OCI-M2 (cell line): ENCODE results near the gene ICA1.
"Not testable (repeated sequence)": the region's sequence is repeated elsewhere in the genome, so short reads cannot be mapped to it uniquely, and the experiment has no call there.

ENCODE experiments used
- DNase-seq: peaks from one replicate; lab custom pipeline; 2025; ENCODE audit not compliant: unreplicated experiment; lab: John Stamatoyannopoulos, UW

The ICA1 gene

DNA sequence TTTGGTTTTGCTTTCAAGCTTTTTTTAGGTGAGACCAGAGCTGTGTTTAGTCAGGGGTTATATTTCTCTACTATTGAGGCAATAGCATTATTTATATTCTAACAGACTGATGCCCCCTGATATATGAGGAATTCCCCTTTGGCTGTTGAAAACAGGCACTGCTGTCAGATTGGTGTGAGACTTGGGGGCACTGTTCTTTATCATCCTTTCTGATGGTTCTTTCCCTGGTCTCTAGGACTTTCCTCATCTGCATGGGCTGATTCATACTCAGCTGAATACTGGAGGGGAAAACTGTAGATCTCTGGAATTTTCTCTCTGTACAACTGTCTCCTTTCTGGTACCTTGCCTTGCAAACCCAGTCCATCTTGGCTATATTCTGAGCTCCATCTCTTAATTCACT is 10.0 kb upstream of the ICA1 start:
- DNase-seq = no peak

DNA sequence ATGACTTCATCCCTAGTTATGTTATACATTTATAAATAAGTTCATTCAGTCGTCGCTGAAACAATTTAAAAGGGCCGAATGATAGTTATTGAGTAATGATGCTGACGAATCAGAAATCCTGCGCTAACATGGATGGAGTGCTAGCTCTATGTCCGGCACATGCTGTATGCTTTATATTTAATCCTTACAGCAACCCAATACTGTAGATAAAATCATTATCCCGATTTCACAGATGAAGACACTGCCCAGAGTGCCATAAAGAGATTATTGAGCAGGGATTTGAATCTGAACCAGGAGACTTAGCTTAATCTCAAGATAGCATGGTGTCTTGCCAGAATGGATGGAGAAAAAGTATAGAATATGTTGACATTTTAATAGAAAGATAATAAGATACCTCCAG is 1.1 kb upstream of the ICA1 start:
- DNase-seq = no peak

DNA sequence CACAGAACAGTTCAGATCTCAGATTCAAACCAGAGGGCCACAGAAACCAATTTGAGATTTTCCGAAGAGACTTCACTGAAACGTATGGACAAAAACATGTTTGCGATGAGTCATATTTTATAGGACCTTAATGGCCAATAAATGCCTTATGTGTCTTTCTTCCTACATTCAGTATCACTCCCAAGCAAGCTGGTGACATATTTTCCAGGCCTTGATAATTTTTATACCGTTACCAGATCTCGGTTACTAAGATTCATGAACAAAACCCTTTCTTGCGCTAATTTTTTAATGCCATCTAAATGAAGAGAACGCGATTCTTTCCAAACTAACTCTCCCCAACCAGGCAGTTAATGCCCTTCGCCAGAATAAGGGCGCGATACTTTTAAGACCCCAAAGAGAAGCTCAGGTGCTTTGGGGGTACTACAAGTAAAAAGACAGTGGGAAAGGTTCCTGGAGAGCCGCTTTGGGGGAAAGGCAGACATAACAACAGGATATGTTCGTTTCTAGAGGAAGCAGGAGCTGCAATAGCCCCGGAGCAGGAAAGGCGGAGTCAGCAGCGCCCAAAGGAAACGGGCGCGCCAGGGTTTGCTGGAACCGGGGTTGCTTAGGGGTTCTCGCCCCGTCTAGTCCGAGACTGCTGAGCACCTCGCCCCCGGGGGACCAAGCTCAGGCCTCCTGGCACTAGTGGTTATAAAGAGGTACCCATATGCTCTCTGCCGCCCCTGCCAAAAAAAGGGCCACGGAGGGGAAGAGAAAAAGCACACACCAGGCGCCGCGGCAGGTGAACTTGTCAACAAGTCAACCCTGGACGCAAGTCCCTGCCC is 884 bp downstream of the ICA1 start:
- DNase-seq = no peak

DNA sequence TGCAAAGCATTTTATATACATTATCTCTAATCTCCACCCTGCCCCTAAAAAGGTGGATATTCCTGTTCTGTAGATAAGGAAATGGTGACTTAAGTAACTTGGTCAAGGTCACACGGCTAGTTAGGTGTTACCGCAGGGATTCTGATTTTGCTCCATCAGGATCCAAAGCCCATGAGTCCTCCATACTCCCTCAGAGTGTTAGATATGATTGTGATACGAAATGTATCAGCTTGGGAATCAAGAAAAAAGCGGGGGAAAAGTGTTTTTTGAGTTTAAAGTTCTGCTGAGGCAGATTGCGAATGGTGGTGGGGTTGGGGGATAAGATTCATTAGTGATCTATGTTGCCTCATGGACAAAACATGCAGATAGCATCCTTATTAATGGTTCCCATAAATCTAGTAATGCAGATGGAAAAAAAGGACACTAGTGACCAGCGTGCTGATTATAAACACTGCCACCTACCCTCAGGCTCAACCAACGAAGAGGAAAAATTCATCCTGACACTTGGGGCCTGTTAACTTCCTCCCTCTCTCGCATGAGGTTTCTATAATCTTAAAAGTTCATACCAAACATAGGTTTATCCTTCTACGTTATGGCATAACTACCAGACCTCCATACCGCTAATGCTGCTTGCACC is 2.3 kb downstream of the ICA1 start:
- DNase-seq = no peak

DNA sequence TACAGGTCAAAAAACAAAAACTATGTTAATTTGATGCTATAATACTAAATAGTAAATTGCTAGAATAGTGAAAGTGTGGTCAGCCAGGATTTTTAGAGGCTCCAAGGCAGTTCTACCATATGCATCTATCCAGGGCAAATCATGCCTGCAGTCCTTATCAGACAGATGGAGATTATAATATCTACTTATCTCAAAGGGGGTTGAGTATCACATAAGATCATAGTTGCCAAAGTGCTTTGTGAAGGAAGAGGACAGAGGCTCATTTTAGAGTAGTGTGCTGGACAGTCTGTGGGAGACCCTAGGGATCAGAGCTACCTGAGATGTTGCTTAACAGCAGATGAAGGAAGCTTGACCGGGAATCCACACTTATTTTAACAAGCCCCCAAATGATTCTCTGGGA is 3.2 kb downstream of the ICA1 start:
- no peak for DNase-seq

DNA sequence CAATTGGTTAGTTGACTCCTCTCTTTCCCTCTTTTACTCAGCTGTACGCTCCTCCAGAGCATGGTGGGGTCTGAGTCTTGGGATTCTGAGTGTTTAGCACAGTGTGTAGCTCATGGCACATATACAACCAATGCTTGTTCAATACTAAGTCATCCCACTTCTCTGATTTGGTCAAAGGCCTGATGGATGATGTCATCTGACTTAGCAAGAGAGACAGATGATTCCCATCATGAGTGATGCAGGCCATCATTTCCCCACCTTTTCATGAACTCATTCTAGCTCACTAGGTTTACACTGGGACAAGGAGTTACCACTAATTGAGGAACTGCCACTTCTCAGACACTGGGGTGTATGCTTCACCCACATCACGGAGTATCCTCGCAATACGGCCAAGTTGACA is 3.8 kb downstream of the ICA1 start:
- DNase-seq = no peak

DNA sequence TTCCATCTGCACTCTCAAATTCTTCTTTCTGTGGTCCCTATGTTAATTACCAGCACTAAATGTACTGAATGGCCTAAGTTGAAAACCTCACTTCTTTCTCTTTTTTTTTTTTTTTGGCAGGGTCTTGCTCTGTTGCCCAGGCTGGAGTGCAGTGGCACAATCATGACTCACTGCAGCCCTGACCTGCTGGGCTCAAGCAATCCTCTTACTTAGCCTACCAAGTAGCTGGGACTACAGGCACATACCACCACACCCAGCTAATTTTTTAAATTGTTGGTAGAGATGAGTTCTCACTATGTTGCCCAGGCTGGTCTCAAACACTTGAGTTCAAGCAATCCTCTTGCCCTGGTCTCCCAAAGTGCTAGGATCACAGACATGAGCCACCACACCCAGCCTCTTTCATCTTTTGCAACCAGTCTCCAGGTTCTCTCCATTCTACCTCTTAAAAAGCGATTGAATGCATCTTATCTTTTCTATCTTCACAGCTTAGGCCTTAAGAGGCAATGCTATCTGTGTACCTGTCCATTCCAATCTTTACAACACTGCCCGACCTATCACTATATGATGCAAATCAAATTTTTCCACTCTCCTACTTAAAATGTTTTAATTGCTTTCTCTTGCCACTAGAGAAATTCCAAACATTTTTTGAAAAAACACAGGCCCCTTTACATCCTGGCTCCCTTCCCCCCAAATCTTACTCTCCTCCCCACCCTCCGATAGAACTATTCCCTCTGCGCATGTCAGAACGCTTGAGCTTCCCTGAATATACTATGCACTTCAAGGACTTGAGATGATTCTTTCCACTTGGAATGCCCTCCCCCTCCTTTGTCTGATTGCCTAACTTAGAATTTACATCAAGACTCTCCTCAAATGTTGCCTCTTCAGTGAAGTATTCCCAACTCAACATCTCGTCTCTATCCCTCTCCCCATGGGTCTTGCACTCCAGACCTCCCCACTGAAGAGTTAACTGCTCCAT is 6.0 kb downstream of the ICA1 start:
- DNase-seq = no peak

DNA sequence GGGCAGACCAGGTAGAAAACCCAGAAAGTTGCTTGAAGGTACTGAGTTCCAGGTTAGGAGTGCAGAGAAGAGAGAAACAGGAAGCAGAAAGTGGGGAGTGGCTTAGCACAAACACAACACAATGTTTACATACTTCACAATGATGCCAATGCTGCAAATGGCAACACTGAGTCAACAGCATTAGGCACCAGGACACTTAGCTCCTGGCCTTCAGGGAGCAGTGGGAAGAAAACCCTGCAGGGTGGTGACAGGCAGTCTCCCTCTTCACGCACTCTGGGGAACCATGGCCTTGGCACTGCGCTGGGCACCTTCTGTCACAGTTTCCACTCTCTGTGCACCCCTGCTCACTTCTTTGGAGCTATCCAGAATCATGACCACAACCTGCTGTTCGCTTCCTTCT is 7.3 kb downstream of the ICA1 start:
- DNase-seq = no peak

DNA sequence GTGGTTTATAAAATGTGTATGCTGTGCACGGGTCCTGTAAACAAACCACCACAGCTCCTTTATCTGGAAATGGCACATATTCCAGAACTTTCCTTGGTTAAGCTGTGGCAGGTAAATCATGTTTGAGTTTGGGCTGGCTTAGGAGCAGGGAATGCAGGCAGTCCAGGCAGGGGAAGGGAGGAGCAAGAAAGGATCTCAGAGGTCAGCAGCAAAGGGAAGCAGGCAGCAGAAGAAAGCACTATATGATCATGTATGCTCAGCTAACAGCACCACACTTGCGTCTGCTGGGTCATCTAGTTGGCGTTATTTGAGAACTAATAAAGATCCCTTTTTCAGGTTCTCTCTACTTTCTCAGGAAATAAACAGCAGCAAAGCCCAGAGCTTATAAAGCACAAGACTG is 7.8 kb downstream of the ICA1 start:
- DNase-seq = no peak

DNA sequence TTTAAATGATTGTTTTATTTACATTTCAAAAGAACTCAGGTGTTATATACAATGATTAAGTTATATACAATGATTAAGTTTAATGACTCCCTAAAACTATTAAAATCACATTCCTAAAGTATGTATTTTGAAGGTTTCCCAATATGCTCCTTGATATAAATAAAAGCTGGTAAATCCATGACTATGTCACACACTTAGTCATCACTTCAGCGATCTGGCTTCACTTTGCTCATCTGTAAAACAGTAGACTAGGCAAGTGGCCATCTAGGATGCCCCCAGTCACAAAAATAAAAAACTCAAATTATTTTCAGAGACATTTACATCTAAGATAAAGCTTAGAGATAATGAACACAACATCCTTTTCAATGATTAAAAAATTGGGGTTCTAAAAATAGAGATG is 10.8 kb downstream of the ICA1 start:
- no peak for DNase-seq

DNA sequence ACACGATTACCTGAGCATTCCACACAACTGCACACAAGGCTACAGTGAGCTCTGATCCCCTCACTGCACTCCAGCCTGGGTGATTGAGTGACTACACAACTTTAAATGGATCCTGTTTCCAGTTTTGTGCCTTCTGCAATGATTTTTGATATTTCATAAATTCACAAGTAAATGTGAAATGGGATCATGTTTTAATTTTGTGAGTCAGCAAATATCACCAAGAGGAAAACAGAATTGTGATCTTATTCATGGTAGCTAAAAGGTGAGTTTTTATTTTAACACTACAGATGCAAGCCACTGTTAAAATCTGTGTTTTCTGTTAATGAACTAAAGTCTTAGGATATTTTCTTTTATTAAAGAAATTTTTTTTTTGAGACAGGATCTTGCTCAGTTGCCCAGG is 11.4 kb downstream of the ICA1 start:
- DNase-seq = no peak

DNA sequence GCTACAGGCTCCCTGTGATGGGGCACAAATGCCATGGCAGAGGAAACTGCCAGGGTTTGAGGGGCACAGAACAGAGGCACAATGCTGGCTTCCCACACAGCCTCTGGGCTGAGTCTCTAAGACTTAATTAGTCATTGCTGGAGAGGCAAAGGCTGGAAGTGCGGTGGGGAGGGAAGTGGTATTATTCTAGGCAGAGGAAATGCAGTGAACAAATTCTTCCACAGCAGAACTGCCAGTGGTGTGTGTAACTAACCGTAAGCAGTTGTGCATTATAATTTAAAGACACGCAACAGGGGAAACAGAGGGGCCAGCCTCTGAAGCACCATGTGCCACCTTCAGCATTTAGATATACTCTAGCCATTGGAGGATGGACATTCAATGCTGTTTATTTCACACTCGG is 12.8 kb downstream of the ICA1 start:
- DNase-seq = no peak

DNA sequence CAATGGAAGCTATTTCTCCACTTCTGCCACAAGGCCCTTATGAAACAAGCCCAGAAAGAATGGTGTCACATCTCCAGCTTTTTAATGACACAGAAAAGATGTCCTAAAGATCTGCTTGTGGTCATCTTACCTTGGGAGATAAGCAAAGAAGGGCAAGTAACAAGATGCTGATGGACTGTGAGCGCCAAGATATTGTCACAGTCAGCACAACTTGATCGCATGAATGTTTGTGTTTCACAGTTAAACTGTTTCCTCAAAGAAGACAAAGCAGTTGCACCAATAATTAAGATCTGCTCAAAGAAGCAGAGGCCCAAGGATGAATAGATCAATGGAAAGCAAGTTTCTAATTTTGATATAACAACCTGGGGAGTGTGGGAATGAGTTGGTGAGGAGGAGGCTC is 15.9 kb downstream of the ICA1 start:
- DNase-seq = no peak

DNA sequence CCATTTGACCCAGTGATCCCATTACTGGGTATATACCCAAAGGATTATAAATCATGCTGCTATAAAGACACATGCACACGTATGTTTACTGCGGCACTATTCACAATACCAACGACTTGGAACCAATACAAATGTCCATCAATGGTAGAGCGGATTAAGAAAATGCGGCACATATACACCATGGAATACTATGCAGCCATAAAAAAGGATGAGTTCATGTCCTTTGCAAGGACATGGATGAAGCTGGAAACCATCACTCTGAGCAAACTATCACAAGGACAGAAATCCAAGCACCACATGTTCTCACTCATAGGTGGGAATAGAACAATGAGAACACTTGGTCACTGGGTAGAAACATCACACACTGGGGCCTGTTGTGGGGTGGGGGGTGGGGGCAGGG is 16.9 kb downstream of the ICA1 start:
- not testable (repeated sequence) for DNase-seq

DNA sequence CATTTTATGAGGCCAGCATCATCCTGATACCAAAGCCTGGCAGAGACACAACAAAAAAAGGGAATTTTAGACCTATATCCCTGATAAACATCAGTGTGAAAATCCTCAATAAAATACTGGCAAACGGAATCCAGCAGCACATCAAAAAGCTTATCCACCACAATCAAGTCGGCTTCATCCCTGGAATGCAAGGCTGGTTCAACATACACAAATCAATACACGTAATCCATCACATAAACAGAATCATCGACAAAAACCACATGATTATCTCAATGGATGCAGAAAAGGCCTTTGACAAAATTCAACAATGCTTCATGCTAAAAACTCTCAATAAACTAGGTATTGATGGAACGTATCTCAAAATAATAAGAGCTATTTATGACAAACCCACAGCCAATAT is 18.9 kb downstream of the ICA1 start:
- not testable (repeated sequence) for DNase-seq

DNA sequence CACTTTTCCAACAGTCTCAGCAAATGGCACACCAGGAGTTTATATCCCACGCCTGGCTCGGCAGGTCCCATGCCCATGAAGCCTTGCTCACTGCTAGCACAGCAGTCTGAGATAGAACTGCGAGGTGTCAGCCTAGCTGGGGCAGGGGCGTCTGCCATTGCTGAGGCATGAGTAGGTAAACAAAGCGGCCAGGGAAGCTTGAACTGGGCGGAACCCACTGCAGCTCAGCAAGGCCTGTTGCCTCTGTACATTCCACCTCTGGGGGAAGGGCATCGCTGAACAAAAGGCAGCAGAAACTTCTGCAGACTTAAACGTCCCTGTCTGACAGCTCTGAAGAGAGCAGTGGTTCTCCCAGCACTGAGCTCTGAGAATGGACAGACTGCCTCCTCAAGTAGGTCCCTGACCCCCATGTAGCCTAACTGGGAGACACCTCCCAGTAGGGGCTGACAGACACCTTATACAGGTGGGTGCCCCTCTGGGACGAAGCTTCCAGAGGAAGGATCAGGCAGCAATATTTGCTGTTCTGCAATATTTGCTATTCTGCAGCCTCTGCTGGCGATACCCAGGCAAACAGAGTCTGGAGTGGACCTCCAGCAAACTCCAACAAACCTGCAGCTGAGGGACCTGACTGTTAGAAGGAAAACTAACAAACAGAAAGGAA is 22.1 kb downstream of the ICA1 start:
- DNase-seq = not testable (repeated sequence)

DNA sequence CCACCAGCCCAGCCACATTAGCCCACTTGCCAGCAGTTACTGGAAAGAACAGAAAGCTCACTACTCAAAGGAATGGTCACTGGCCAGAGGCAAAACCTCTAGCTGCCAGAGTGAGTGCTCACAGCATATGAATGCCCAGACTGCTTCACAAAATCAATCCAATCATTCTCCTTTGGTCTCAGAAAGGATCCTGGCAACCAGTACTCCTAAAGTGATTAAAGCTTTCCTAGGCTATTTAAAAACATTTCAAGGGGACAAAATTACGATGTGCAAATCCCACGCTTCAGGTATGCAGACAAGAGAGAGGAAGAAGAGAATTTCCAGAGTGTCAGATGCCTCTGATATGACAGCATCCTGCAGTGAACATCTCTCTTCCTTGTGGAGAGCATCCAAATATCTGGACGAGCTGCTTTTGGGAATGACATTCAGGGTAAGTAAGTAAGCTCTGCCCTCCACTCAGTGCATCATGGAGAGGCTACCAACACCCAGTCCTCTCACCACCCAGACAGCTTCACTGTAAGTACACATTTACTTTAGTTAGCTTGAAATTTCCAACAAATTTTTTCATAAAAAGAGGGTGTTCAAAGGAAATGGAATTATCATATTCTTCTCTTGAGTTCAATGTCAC is 25.1 kb downstream of the ICA1 start:
- DNase-seq = no peak

DNA sequence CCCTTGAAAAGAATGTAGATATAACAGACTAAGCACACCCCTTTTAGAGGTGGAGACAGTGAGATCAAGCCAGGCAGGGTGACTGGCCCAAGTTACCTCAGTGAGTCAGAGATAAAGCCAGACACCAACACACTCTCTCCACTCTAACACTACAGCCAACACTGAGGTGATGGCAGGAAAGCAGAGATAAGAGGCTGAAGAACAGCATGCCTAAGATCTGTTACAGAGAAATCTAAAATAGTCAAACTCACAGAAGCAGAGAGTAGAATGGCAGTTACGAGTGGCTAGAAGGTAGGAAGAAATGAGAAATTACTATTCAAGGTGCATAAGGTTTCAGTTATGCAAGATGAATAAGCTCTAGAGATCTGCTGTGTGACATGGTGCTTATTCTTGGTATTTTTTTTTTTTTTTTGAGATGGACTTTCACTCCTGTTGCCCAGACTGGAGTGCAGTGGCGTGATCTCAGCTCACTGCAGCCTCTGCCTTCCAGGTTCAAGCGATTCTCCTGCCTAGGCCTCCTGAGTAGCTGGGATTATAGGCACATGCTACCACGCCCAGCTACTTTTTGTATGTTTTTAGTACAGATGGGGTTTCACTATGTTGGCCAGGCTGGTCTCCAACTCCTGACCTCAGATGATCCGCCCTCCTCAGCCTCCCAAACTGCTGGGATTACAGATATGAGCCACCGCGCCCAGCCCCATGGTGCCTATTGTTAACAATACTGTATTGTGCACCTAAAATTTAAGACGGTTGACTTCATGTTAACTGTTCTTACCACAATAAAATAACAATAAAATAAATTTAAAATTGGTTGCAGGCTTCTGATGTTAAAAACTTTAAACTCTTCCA is 28.7 kb downstream of the ICA1 start:
- DNase-seq = peak; percentile 11

DNA sequence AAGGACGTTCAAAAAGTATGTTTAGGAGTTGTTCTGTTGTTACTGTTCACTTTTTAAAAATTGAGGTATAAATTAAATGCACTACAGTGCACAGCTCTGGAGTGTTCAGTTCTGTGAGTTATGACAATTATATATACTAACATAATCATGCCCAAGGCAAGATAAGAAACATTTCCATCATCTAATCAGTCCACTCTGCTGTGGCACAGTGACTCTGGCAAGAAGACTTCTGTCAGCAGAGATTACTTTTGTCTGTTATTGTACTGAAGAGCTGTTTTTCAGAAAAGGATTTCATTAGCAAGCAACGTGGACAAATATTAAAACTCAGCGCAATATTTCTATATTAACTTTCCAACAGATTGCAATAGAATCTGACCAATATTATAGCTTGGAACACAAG is 32.0 kb downstream of the ICA1 start:
- no peak for DNase-seq
